Left ventricle myocardium superior (tissue), 1 donor: ENCODE data around the gene SEPTIN6. TPM values are rescaled to one million over a fixed set of nuclear protein-coding genes. Genes with fewer than 3 reads are reported as not detected.
"Not testable (repeated sequence)": the region's sequence is repeated elsewhere in the genome, so short reads cannot be mapped to it uniquely, and the experiment has no call there.

Experiments used
- ATAC-seq: fragments of 200-7000 bp; cut with Tn5 transposase; one replicate; pipeline ENCODE4 v1.9.1; 2020; ENCODE audit warnings: mild to moderate bottlenecking, moderate library complexity
- DNase-seq: peaks from one replicate; pipeline ENCODE4 v3.0.0-alpha.2; 2020
- intact Hi-C: fragments of 100-400 bp; cut with micrococcal nuclease; formaldehyde crosslinking; loops from one replicate; pipeline ENCODE4 v1.11.0; 2022
- total RNA-seq: library from RNA; stranded (reverse); fragmentation: NEBNext Ultra II Directional; extraction: Animal tissue kit (Norgen Biotek cat#: 25700); gene quantifications from one replicate; pipeline ENCODE4 v1.2.1, GENCODE V29; 2021
- donor health status: DM: no; HTN: yes; CAD: no; lungs with severe emphysema.

SEPTIN6 gene
- total RNA-seq, 1 donor from 2014 or later = 7.6 TPM

GRCh38 chrX:119693996-119694451 lies 1.1 kb upstream of the SEPTIN6 start:
- intact Hi-C loops = no loop called here

DNA sequence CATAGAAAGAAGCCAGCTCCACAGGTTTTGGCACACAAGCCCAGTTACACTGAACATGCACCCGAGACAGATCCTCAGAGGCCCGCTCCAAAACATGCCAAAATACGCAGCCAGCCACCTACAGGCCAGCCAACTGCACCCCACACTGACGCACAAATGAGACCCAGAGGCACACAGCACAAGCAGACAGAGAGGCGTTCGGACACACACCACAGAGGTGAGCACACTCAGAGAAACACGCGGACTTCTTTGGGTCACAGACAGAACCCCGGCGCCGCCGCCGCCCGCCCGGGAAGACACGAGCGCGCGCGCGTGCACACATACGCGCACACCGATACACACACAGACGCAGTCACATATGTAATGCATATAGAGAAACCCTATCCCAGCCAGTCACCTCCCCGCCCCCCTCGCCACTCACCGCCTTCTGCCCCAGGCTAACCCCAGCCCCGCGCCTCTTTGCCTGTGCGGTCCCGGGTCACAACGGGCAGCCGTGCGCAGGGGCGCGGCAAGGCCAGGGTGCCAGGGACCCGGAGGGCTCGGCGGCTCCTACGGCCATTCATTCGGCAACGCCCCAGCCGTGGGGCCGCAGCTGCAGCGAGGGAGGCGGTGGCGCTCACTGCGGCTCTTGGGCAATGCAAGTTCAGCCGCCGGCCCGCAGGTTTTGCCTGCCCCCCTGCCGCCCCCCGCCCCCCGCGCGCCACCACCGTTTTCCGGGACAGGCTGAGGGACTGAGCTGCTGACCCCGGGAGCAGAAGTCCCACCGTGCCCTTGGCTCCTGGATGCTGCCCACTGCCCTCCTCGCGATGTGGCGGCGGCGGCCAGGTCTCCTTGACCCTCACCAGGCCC lies 553 bp downstream of the SEPTIN6 start:
- peak; percentile 48 for DNase-seq
- intact Hi-C loops = no loop called here
- peak; percentile 69 for ATAC-seq

More at GRCh38 chrX:119693996-119694451, 1.1 kb upstream of the SEPTIN6 start:
- no peak for DNase-seq
- ATAC-seq = peak; percentile 11

- ATAC-seq (no peak), DNase-seq (no peak)
- intact Hi-C loops = no loop called here
These were observed 1.8 kb downstream of the SEPTIN6 start for GRCh38 chrX:119690921-119691716.

GRCh38 chrX:119688911-119689321 lies 4.1 kb downstream of the SEPTIN6 start:
- intact Hi-C loops = no loop called here
- no peak for ATAC-seq
- no peak for DNase-seq

GRCh38 chrX:119687661-119688413 lies 5.1 kb downstream of the SEPTIN6 start:
- intact Hi-C loops = no loop called here
- DNase-seq (no peak), ATAC-seq (no peak)

- DNase-seq (no peak), ATAC-seq (peak; percentile 45)
- intact Hi-C loops = no loop called here
These were observed 6.8 kb downstream of the SEPTIN6 start for GRCh38 chrX:119686087-119686691.

GRCh38 chrX:119685225-119686066 lies 7.5 kb downstream of the SEPTIN6 start:
- peak; percentile 71 for ATAC-seq

DNA sequence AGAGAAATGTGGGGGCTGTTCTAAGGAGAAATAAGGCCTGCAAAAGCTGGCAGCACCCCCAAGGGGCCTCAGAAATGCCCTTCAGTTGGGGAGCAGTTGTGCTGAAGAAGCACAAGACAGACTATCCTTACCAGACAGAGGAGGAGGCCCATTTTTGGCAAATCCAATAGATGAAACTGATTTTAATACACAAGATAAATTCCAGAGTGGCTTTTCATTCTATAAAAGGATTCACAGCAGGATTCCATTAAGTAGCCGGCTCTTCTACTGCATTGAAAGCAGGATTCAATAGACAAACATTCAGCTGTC lies 8.1 kb downstream of the SEPTIN6 start:
- no peak for DNase-seq
- no peak for ATAC-seq
- intact Hi-C loops = no loop called here

More at GRCh38 chrX:119685225-119686066, 7.5 kb downstream of the SEPTIN6 start:
- peak; percentile 37 for DNase-seq
- intact Hi-C loops = no loop called here

DNA sequence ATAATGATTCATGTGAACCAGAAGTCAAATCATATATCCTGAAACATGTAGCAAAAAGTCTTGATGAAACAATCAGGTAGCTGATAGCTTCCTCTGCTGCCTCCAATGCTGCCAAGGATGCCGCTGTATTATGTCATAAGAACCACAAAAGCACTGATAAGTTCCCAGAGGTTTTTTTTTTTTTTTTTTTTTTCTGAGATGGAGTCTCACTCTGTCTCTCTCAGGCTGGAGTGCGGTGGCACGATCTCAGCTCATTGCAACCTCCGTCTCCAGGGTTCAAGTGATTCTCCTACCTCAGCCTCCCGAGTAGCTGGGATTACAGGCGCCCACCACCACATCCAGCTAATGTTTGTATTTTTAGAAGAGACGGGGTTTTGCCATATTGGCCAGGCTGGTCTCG lies 8.7 kb downstream of the SEPTIN6 start:
- DNase-seq, intact Hi-C loops, ATAC-seq: not testable (repeated sequence)

DNA sequence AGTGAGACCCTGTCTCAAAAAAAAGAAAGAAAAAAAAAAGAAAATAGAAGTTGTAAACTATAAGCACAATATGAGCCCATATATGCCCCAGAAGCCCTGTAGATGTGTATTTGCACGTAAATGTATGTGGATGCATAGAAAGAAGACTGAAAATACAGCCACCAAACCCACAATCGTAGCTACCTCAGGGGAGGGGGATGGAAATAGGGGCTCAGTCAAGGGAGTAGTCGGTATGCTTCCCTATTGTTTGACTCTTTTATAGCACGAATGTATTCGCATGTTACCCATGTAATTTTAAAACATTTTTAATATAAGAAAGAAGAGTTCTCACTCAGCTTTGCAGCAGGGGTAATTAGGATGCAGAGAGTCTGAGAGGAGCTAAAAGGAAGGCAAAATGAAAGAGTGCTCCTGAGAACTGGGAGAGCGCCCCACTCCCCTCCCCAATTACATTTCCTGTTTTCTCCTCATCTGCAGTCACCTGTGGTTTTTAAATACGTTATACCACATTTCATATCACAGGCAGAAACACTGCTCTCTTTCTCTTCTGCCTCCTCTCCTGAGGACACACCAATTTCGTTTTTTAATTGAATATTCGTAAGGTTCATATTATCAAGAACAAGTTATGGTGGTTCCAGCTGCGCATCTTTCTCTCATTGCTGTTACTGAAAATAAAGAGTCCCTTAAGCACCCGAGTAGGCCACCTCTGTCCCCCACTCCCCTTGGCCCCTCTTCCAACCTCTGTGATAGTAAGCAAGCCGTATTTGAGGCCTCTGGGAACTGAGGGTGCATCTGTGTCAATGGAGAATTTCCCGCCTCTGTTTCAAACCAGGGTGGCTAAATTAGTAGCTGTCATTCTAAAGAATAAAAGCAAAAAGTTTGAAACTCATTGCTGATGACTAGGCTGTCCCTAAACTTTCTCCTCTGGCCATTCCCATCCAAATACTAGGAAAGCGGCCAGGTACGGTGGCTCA lies 10.7 kb downstream of the SEPTIN6 start:
- ATAC-seq (no peak), DNase-seq (no peak)
- intact Hi-C loops = no loop called here

- DNase-seq (no peak), ATAC-seq (no peak)
- intact Hi-C loops = no loop called here
These were observed 15.3 kb downstream of the SEPTIN6 start for GRCh38 chrX:119677654-119677981.

DNA sequence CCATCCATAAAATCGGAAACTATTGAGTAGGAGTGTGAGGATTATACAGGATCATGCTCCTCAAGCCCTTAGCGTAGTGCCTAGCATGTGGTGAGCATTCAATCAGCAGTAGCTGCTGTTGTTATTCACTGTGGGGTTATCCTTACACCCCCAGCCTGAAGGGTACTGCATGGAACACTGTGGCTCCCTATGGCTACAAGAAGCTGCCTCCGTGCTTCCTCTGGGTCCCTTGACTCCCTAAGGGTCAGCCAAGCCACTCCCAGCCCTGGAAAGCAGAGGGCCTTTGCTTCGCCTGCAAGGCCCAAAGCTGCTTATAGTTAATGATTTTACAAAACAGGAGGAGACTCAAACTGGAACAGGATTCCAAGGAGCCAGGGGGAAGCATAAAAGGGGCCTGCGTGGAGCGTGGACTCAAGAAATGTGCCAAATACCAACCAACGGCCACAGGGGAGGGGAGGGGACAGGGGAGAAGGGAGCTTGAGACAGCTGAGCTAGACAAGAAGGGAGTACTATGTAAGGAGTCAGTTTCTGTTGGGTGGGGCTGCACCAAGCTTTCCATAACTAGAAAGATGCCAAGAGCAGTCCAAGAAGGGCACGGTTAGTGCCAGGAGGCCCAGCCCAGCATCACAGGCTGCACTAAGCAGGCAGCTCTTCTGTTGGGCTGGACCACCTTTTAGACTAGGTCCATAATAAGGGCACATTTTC lies 15.9 kb downstream of the SEPTIN6 start:
- DNase-seq (no peak), ATAC-seq (peak; percentile 40)
- intact Hi-C loops = no loop called here

DNA sequence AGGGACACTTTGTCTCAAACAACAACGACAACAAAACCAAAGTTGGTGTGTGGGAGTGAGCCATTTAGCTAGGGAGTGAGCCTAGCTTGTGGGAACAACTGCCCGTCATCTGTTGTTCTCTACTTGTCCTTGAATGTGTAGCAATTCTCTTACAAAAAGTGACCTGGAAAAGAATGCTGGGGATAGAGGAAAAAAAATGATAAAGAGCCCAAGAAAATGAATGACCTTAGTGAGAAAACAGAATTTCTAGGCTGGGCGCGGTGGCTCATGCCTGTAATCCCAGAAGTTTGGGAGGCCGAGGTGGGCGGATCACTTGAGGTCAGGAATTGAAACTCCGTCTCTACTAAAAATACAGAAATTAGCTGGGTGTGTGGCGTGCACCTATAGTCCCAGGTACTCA lies 19.6 kb downstream of the SEPTIN6 start:
- DNase-seq (no peak), ATAC-seq (no peak)
- intact Hi-C loops = no loop called here

- DNase-seq (no peak), ATAC-seq (no peak)
- intact Hi-C loops = no loop called here
These were observed 20.5 kb downstream of the SEPTIN6 start for GRCh38 chrX:119672426-119672825.

DNA sequence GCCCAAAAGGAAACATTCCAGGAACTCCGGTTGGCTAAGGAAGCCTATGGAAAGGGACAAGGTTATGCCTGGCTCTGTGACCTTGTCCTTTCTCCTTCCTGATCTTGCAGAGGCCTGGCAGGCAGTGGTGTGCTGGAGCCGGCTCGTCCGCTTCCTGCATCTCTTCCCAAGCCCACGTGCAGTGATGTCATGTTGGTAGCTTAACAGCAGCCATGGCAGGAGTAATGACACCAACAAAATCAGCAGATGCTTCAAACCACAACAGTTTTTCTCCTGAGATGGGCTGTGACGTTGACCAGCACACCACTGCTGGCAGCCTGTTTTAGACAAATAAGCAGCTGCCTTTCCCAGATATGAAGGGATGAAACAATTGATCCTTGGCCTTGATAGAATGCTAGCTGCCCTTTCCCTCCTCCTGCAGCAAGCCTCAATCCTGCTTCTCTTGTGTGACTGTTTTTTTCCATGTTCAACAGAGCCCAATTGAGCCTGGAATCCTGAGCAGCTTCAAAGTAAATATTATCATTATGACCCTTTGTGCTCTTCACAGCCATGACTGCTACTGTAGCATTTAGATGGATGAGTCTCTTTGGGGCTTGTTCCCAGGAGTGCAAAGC lies 23.4 kb downstream of the SEPTIN6 start:
- intact Hi-C loops = no loop called here
- DNase-seq (peak; percentile 37), ATAC-seq (peak; percentile 63)

- intact Hi-C loops = no loop called here
- DNase-seq (peak; percentile 45), ATAC-seq (peak; percentile 81)
These were observed 25.7 kb downstream of the SEPTIN6 start for GRCh38 chrX:119667111-119667878.
